ENCODE results near the gene BDH1. TPM values are rescaled to one million over a fixed set of nuclear protein-coding genes. Genes with fewer than 3 reads are reported as not detected.
A peak's percentile ranks its signal among the peaks of the same experiment; 100 is the strongest.
"Not testable (repeated sequence)": the region's sequence is repeated elsewhere in the genome, so short reads cannot be mapped to it uniquely, and the experiment has no call there.

Gene BDH1
- 57.6 and 62.1 TPM in 2 replicates for total RNA-seq (2021)
- Bru-seq, nascent RNA: percentile 68 among the genes with signal in this experiment
- percentile 70 among the genes with signal in this experiment for BruChase-seq, experiment 1, labeled RNA remaining after a 2-hour chase
- BruChase-seq, experiment 2, labeled RNA remaining after a 6-hour chase: percentile 80 among the genes with signal in this experiment
- long read RNA-seq, transcript BDH1-202 (7 exons, 3,455 nt): major isoform, 13 of 27 reads
- long read RNA-seq, partial matches to known transcripts: 2 of 27 reads
- long read RNA-seq, other reads (novel, unspliced or antisense): 7 of 27 reads

- Histone ChIP-seq H3K4me3 (ENCODE audit: low read depth, low read length, poor library complexity, severe bottlenecking) (peak within 1 kb of the TSS; percentile 76), H3K27ac (ENCODE audit: low read depth, low read length, poor library complexity, severe bottlenecking) (peak within 1 kb of the TSS; percentile 92), H3K4me1 (ENCODE audit: insufficient read depth, low read length, poor library complexity, severe bottlenecking) (peaks cover 6% of the 10 kb centered on the region), H3K9me3 (ENCODE audit: low read depth, low read length, poor library complexity, severe bottlenecking) (no peaks in the 10 kb centered on the region), H3K27me3 (replicated peaks; ENCODE audit: insufficient read depth, low read depth, low read length, poor library complexity) (no peaks in the 10 kb centered on the region), H3K36me3 (ENCODE audit: insufficient read depth, low read length, poor library complexity, severe bottlenecking) (no peaks in the 10 kb centered on the region)
- intact Hi-C loops (cut with micrococcal nuclease; ENCODE audit: unreplicated experiment): no loop called here
- no peak for TF ChIP-seq CTCF (conservative IDR thresholded peaks at IDR 0.05; ENCODE audit: low read depth, low read length)
- no peak for TF ChIP-seq EZH2 (IDR thresholded peaks at IDR 0.05; ENCODE audit: borderline replicate concordance, low read depth, low read length, poor library complexity, severe bottlenecking)
- ChIA-PET CTCF (no interaction called here), POLR2A (ENCODE audit: low non-redundant PET) (no interaction called here)
- BruUV-seq (replicated peaks): TSS peak; percentile 67
- DNase-seq (ENCODE audit: low spot score): peak; percentile 72
Observed at GRCh38 chr3:197555281-197556261, at the start of gene BDH1. Gene BDH1 (minus strand): TSS chr3:197555968. CDS start chr3:197546443, 9,525 bp downstream.

GRCh38 chr3:197603317-197603933, 47.7 kb upstream of the BDH1 start:
- CTCF ChIA-PET: no interaction called here

GRCh38 chr3:197602351-197602750, 46.6 kb upstream of the BDH1 start:
- H3K36me3 ChIP-seq (ENCODE audit: insufficient read depth, low read length, poor library complexity, severe bottlenecking); BruUV-seq (replicated peaks); H3K4me1 ChIP-seq (ENCODE audit: insufficient read depth, low read length, poor library complexity, severe bottlenecking); H3K4me3 ChIP-seq (ENCODE audit: low read depth, low read length, poor library complexity, severe bottlenecking); CTCF ChIA-PET; H3K27ac ChIP-seq (ENCODE audit: low read depth, low read length, poor library complexity, severe bottlenecking); H3K27me3 ChIP-seq (replicated peaks; ENCODE audit: insufficient read depth, low read depth, low read length, poor library complexity); POLR2A ChIA-PET (ENCODE audit: low non-redundant PET); intact Hi-C loops (cut with micrococcal nuclease; ENCODE audit: unreplicated experiment); H3K9me3 ChIP-seq (ENCODE audit: low read depth, low read length, poor library complexity, severe bottlenecking); DNase-seq (ENCODE audit: low spot score): not testable (repeated sequence)

More at GRCh38 chr3:197603317-197603933, 47.7 kb upstream of the BDH1 start:
- intact Hi-C loops (cut with micrococcal nuclease; ENCODE audit: unreplicated experiment): no loop called here
- POLR2A ChIA-PET (ENCODE audit: low non-redundant PET): no interaction called here
- no peak for TF ChIP-seq CTCF (conservative IDR thresholded peaks at IDR 0.05; ENCODE audit: low read depth, low read length)
- no peak for TF ChIP-seq EZH2 (IDR thresholded peaks at IDR 0.05; ENCODE audit: borderline replicate concordance, low read depth, low read length, poor library complexity, severe bottlenecking)
- H3K4me3 ChIP-seq (ENCODE audit: low read depth, low read length, poor library complexity, severe bottlenecking): no peak overlapping the region
- DNase-seq (ENCODE audit: low spot score): no peak
- no peaks in the 10 kb centered on the region for H3K9me3 ChIP-seq (ENCODE audit: low read depth, low read length, poor library complexity, severe bottlenecking)
- BruUV-seq (replicated peaks): no TSS peak
- peaks cover 4% of the 10 kb centered on the region for H3K36me3 ChIP-seq (ENCODE audit: insufficient read depth, low read length, poor library complexity, severe bottlenecking)
- H3K27me3 ChIP-seq (replicated peaks; ENCODE audit: insufficient read depth, low read depth, low read length, poor library complexity): no peaks in the 10 kb centered on the region
- no peak overlapping the region for H3K27ac ChIP-seq (ENCODE audit: low read depth, low read length, poor library complexity, severe bottlenecking)
- peaks cover 5% of the 10 kb centered on the region for H3K4me1 ChIP-seq (ENCODE audit: insufficient read depth, low read length, poor library complexity, severe bottlenecking)

GRCh38 chr3:197601566-197601840, 45.7 kb upstream of the BDH1 start:
- H3K36me3 ChIP-seq (ENCODE audit: insufficient read depth, low read length, poor library complexity, severe bottlenecking); H3K9me3 ChIP-seq (ENCODE audit: low read depth, low read length, poor library complexity, severe bottlenecking); H3K27me3 ChIP-seq (replicated peaks; ENCODE audit: insufficient read depth, low read depth, low read length, poor library complexity); intact Hi-C loops (cut with micrococcal nuclease; ENCODE audit: unreplicated experiment); H3K27ac ChIP-seq (ENCODE audit: low read depth, low read length, poor library complexity, severe bottlenecking); POLR2A ChIA-PET (ENCODE audit: low non-redundant PET); DNase-seq (ENCODE audit: low spot score); H3K4me1 ChIP-seq (ENCODE audit: insufficient read depth, low read length, poor library complexity, severe bottlenecking); BruUV-seq (replicated peaks); H3K4me3 ChIP-seq (ENCODE audit: low read depth, low read length, poor library complexity, severe bottlenecking); CTCF ChIA-PET: not testable (repeated sequence)

Data from A673 (cell line).